22Rv1 (cell line): ENCODE measurements around the gene ABCA12.

Source experiments
- CTCF ChIP-seq: fragments of 450-650 bp; IDR thresholded peaks from 2 replicates; pipeline ENCODE4 v1.5.1; 2017; ENCODE audit warnings: mild to moderate bottlenecking
- ZFX ChIP-seq: fragments of 450-650 bp; IDR thresholded peaks from 2 replicates; pipeline ENCODE4 v1.6.1; 2017; ENCODE audit warnings: antibody characterized with exemption, borderline replicate concordance

DNA sequence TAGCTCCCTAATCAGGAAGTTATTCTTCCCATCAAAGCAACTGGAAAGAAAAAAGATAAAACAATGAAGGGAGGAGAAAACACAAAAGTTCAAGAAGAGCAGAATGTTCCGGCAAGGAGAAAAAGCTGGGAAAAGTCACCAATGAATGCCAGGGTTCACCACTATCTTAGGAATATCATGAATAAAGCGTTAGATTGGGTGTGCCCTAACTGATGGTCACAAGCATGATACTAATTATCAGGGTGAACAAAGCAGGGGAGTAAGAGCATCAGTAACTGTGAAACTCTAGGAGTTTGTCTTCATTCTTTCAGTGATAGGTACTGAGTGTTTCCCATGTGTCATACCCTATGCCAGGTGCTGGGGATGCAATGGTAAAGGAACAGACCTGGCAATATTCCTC lies 115.5 kb downstream of the ABCA12 start:
- no peak for TF ChIP-seq CTCF
- TF ChIP-seq ZFX: no peak
